Measurements from ENCODE around the gene ADARB2. TPM values are rescaled to one million over a fixed set of nuclear protein-coding genes. Genes with fewer than 3 reads are reported as not detected.

The ADARB2 gene
- total and polyA plus RNA-seq, 10 of the 15 experiments (the other 5 are each of a cell fraction or from before 2014, with no cell fraction given), result 0.02 to 4.1 (median 0.76) TPM

DNA sequence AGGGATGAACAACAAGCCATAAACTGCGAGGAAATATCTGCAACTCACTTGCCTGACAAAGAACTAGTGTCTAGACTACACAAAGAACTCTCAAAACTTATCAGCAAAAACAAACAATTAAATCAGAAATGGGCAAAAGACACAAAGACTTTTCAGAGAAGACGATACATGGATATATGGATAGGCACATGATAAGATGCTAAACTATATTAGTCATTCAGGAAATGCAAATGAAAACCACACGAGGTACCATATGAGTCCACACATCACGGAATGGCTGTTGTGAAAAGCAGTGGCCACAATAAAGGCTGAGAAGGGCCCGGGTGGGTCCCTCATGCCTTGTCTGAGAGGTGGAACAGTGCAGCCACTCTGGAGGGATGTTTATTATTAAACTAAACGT, 413.4 kb downstream of the ADARB2 start (continued):
- 0 out of 3 replicates have a peak, but pooled peaks have one; percentile 70 for TF ChIP-seq POU2F2 (IDR thresholded peaks at IDR 0.05; ENCODE audit: borderline replicate concordance, low read depth, low read length)
- peak; percentile 91 for TF ChIP-seq RUNX3 (IDR thresholded peaks at IDR 0.05; ENCODE audit: low read length)
- no peak for TF ChIP-seq ZSCAN29 (IDR thresholded peaks at IDR 0.05)

DNA sequence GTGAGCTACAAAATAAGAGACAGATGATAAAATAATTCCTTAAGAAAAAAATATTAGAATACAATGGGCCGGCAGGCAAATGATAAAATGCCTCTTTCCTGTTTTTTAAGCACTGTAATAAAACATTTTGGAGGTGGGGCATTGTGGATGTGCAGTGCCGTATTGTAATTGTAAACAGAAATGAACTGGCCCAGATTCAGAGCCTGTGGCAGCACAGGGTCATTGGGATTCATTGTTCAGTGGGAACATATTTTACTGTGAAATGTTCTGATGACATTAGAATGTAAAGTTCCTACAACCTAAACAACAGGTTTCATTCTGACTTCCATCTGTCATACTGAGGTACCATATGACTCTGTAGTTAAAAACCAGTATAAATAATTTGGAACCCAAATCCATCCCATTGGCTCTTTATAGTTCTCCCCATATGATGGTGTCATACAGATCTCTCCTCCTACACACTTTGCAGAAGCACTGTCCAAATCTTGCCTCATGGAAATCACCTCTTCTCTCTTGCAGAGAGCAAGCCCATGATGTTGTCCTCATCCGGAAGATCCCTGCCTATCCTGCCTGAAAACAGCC, 416.5 kb downstream of the ADARB2 start:
- no peak; the same call in 2 of the 3 replicates for ATAC-seq
- Histone ChIP-seq H4K20me1 (ENCODE audit: control insufficient read depth, insufficient read depth) (no peaks in the 10 kb centered on the region), H3K27me3 (replicated peaks in 1 of 2; ENCODE audit: control insufficient read depth in 2 of 2, insufficient read depth in 2 of 2, low read length in 1 of 2) (no peaks in the 10 kb centered on the region; a peak in 1 of 4 replicates), H3K4me2 (ENCODE audit: control insufficient read depth, insufficient read depth) (no peak overlapping the region), H3K9ac (ENCODE audit: control insufficient read depth, insufficient read depth, low read length) (no peak overlapping the region), H3K4me3 (no peak overlapping the region), H2AFZ (ENCODE audit: control insufficient read depth, low read depth, low read length) (no peak overlapping the region), H3K36me3 (ENCODE audit: control insufficient read depth in 2 of 2, insufficient read depth in 2 of 2, low read length in 1 of 2) (no peaks in the 10 kb centered on the region), H3K27ac (ENCODE audit: control insufficient read depth, insufficient read depth) (no peak overlapping the region), H3K4me1 (ENCODE audit: control insufficient read depth, insufficient read depth, low read length) (no peaks in the 10 kb centered on the region), H3K9me3 (replicated peaks; ENCODE audit: control insufficient read depth, insufficient read depth, low read length) (no peaks in the 10 kb centered on the region; the same call in 2 of the 3 replicates), H3K79me2 (ENCODE audit: control insufficient read depth, insufficient read depth, low read length) (no peaks in the 10 kb centered on the region)
- TF ChIP-seq NRF1 (conservative IDR thresholded peaks at IDR 0.05; ENCODE audit: low read depth, low read length) (no peak), NFYB (IDR thresholded peaks at IDR 0.05; ENCODE audit: insufficient read depth, low read depth, low read length) (0 out of 2 replicates have a peak, but pooled peaks have one; percentile 30), JUNB (IDR thresholded peaks at IDR 0.05) (peak; percentile 32), ZSCAN29 (IDR thresholded peaks at IDR 0.05) (no peak)
- intact Hi-C loops (cut with micrococcal nuclease; ENCODE audit: unreplicated experiment) (no loop called here), in situ Hi-C loops (cut with MboI) (no loop called here)
- SMC1A ChIA-PET (ENCODE audit: uncharacterized antibody, unreplicated experiment), result no interaction called here
- no peak for FAIRE-seq
- no TSS peak for BruUV-seq (replicated peaks)
- RAD21 ChIA-PET (ENCODE audit: unreplicated experiment), result no interaction called here
- CTCF ChIA-PET, result no interaction called here
- POLR2A ChIA-PET, result no interaction called here
- no peak for DNase-seq (ENCODE audit: low read depth, low spot score)
- WGBS (ENCODE audit: insufficient coverage, insufficient replicate concordance, low lambda C conversion rate, missing lambda C conversion rate), result 26% methylated on average over 3 of the region's 3 CpGs

DNA sequence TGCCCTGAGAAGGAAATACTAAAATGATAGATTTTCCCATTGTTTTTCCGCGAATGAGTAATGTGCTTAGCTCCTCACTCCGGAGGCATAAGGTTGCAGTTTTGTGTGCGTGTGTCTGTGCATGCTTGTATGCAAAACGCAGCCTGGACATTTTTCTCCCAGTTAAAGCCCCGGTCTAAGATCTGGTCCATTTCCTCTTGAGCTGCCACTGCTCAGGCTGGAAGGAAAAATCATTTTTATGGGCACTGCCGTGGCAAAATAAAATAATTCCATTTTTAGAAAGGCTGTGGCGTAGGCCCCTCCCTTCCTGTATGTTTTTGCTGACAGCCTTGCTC, 420.5 kb downstream of the ADARB2 start:
- TF ChIP-seq, protein P1, sequence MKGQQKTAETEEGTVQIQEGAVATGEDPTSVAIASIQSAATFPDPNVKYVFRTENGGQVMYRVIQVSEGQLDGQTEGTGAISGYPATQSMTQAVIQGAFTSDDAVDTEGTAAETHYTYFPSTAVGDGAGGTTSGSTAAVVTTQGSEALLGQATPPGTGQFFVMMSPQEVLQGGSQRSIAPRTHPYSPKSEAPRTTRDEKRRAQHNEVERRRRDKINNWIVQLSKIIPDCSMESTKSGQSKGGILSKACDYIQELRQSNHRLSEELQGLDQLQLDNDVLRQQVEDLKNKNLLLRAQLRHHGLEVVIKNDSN (IDR thresholded peaks at IDR 0.05; ENCODE audit: borderline replicate concordance, extremely low read length, insufficient read depth, low read depth, low read length), result no peak
- no peaks in the 10 kb centered on the region for H4K20me1 ChIP-seq (ENCODE audit: control insufficient read depth, insufficient read depth)
- FAIRE-seq (no peak), ATAC-seq (no peak), DNase-seq (ENCODE audit: low read depth, low spot score) (no peak)
- no peaks in the 10 kb centered on the region for H3K4me1 ChIP-seq (ENCODE audit: control insufficient read depth, insufficient read depth, low read length)
- no peaks in the 10 kb centered on the region for H3K9me3 ChIP-seq (replicated peaks; ENCODE audit: control insufficient read depth, insufficient read depth, low read length)
- no peak overlapping the region for H3K4me2 ChIP-seq (ENCODE audit: control insufficient read depth, insufficient read depth)
- CTCF ChIA-PET, result no interaction called here
- no TSS peak for BruUV-seq (replicated peaks)
- no peak overlapping the region for H3K27ac ChIP-seq (ENCODE audit: control insufficient read depth, insufficient read depth)
- 42% methylated on average over 8 of the region's 8 CpGs for WGBS (ENCODE audit: insufficient coverage, insufficient replicate concordance, low lambda C conversion rate, missing lambda C conversion rate)
- SMC1A ChIA-PET (ENCODE audit: uncharacterized antibody, unreplicated experiment), result no interaction called here
- in situ Hi-C loops (cut with MboI), result no loop called here
- no peaks in the 10 kb centered on the region; a peak in 1 of 4 replicates for H3K27me3 ChIP-seq (replicated peaks in 1 of 2; ENCODE audit: control insufficient read depth in 2 of 2, insufficient read depth in 2 of 2, low read length in 1 of 2)
- no peak overlapping the region for H3K4me3 ChIP-seq
- RAD21 ChIA-PET (ENCODE audit: unreplicated experiment), result no interaction called here
- POLR2A ChIA-PET, result no interaction called here
- H3K79me2 ChIP-seq (ENCODE audit: control insufficient read depth, insufficient read depth, low read length), result no peaks in the 10 kb centered on the region
- H3K36me3 ChIP-seq (ENCODE audit: control insufficient read depth in 2 of 2, insufficient read depth in 2 of 2, low read length in 1 of 2), result no peaks in the 10 kb centered on the region
- intact Hi-C loops (cut with micrococcal nuclease; ENCODE audit: unreplicated experiment), result no loop called here
- no peak overlapping the region for H3K9ac ChIP-seq (ENCODE audit: control insufficient read depth, insufficient read depth, low read length)
- no peak overlapping the region for H2AFZ ChIP-seq (ENCODE audit: control insufficient read depth, low read depth, low read length)

All from GM12878 (cell line).